Heart left ventricle (tissue), 16 donors: ENCODE measurements around the gene IFNA13. TPM values are rescaled to one million over a fixed set of nuclear protein-coding genes. Genes with fewer than 3 reads are reported as not detected.

Experiments used
- ATAC-seq, 4 donors: fragments of 200-7000 bp; cut with Tn5 transposase; one replicate each; pipeline ENCODE4 v1.9.1; 2020 to 2022; ENCODE audit warnings: moderate library complexity in 4 of 4, mild to moderate bottlenecking in 3 of 4, moderate number of reproducible peaks in 1 of 4
- DNase-seq, 5 donors: peaks; one replicate each; pipeline ENCODE4 v3.0.0-alpha.2; 2020
- H3K27ac ChIP-seq, 12 donors: fragments of 200-600 bp; sonication (generic) in 4 of 12; one replicate each; pipeline versions ENCODE4 v1.5.0 to v1.8.0; 2016 to 2022; ENCODE audit warnings: mild to moderate bottlenecking in 2 of 12
- H3K27me3 ChIP-seq, 9 donors: fragments of 200-600 bp; sonication (generic) in 2 of 9; one replicate each; pipeline versions ENCODE4 v1.5.1 to v1.8.0; 2016 to 2022; ENCODE audit warnings: mild to moderate bottlenecking in 3 of 9
- H3K36me3 ChIP-seq, 9 donors: fragments of 200-600 bp; sonication (generic) in 2 of 9; one replicate each; pipeline versions ENCODE4 v1.5.0 to v1.8.0; 2018 to 2022; ENCODE audit warnings: mild to moderate bottlenecking in 2 of 9
- H3K4me1 ChIP-seq, 12 donors: fragments of 200-600 bp; sonication (generic) in 4 of 12; one replicate each; pipeline versions ENCODE4 v1.5.0 to v1.8.0; 2016 to 2022; ENCODE audit warnings: mild to moderate bottlenecking in 3 of 12
- H3K4me3 ChIP-seq, 12 donors: fragments of 200-600 bp; sonication (generic) in 4 of 12; one replicate each; pipeline versions ENCODE4 v1.5.0 to v1.8.0; 2017 to 2022; ENCODE audit warnings: mild to moderate bottlenecking in 9 of 12, moderate library complexity in 4 of 12
- H3K9me3 ChIP-seq, 12 donors: fragments of 200-600 bp; sonication (generic) in 4 of 12; one replicate each; pipeline versions ENCODE4 v1.5.0 to v1.8.0; 2016 to 2022; ENCODE audit warnings: mild to moderate bottlenecking in 1 of 12
- POLR2A ChIP-seq, 2 donors: fragments of 450-650 bp; IDR thresholded peaks; one replicate each; pipeline ENCODE4 v1.6.1; 2017; ENCODE audit warnings: antibody characterized with exemption in 2 of 2, mild to moderate bottlenecking in 2 of 2, moderate library complexity in 2 of 2
- WGBS, 4 donors: extraction: QIAGEN DNeasy Blood & Tissue Kit in 2 of 4; methylation state at CpG; one replicate each; pipeline versions ENCODE4 v1.1.5 to v1.1.7; 2013 to 2018; 5-methylcytosine and 5-hydroxymethylcytosine counted together
- intact Hi-C, 10 donors: fragments of 100-400 bp; cut with DNase I; formaldehyde crosslinking; loops; one replicate each; pipeline versions ENCODE4 v1.11.1 to v1.14.2; 2022
- polyA plus RNA-seq, 2 donors: library from polyadenylated mRNA; stranded (reverse); fragments of 200-250 nt; gene quantifications; one replicate each; pipeline ENCODE4 v1.2.3, GENCODE V29; 2013
- total RNA-seq, 9 donors: library from RNA; depleted of rRNA in 2 of 9; stranded (reverse); fragments of >200 nt in 2 of 9; fragmentation: NEBNext Ultra II Directional in 3 of 9; extraction: Animal tissue kit (Norgen Biotek cat#: 25700) in 3 of 9; gene quantifications; one replicate each; pipeline versions ENCODE4 v1.1.0 to v1.2.4, GENCODE V29; 2016 to 2023
- TF ChIP-seq, protein P1 (sequence below), 12 donors: fragments of 200-600 bp; sonication (generic) in 4 of 12; IDR thresholded peaks; one replicate each; pipeline versions ENCODE4 v1.5.0 to v1.8.0; 2018 to 2022; ENCODE audit warnings: antibody characterized with exemption in 12 of 12, mild to moderate bottlenecking in 5 of 12
- donor health status: ischemic (EF 13 %, LVEDD 7.1; RV severe dilation, severe dysfunction).
- donor health status: healthy with polysubstance abuse.
- donor health status: DM: no; HTN: yes; CAD: no.
- donor health status: DM: no; HTN: no; CAD: no.
- donor health status: ischemic (EF 25% LVEDD 6.9; RV normal size, moderate dysfunction).
- donor health status: ischemic (EF 25% LVEDD 5.7; RV mildly dilated, moderate dysfunction).
- donor health status: healthy.
- donor health status: DM: yes; HTN: yes; CAD: no.
- donor health status: ischemic (EF 35%, LVEDD 5.7; RV mildly dilated, moderate dysfunction).
- donor health status: nonischemic (EF 11% LVEDD 7.7; RV severe dilation, severe dysfunction).
- donor health status: DM: yes; HTN: yes; CAD: no.
- donor health status: PGD.
- donor health status: ischemic (EF 29% LVEDD 5.4; RV normal size, mild dysfunction).
- donor health status: nonischemic (EF 23%, LVEDD 6.1; RV moderate dilation, normal function).

Gene IFNA13
- total and polyA plus RNA-seq, 11 donors: not detected

GRCh38 chr9:21357479-21358460, 10.1 kb downstream of the IFNA13 start:
- Histone ChIP-seq H3K36me3 (no peaks in the 10 kb centered on the region), H3K27me3 (peaks cover 0 to 10% (median 0%) of the 10 kb centered on the region in 9 donors), H3K9me3 (no peaks in the 10 kb centered on the region), H3K4me3 (peak overlapping the region in 1 of 12 donors; percentile 3), H3K4me1 (peaks cover 0 to 10% (median 0%) of the 10 kb centered on the region in 12 donors), H3K27ac (peak overlapping the region in 1 of 12 donors; percentile 33)
- WGBS, 4 donors: 72 to 81% (median 79%) methylated on average over 7 of the region's 7 CpGs
- intact Hi-C loops: no loop called here
- TF ChIP-seq, protein P1, sequence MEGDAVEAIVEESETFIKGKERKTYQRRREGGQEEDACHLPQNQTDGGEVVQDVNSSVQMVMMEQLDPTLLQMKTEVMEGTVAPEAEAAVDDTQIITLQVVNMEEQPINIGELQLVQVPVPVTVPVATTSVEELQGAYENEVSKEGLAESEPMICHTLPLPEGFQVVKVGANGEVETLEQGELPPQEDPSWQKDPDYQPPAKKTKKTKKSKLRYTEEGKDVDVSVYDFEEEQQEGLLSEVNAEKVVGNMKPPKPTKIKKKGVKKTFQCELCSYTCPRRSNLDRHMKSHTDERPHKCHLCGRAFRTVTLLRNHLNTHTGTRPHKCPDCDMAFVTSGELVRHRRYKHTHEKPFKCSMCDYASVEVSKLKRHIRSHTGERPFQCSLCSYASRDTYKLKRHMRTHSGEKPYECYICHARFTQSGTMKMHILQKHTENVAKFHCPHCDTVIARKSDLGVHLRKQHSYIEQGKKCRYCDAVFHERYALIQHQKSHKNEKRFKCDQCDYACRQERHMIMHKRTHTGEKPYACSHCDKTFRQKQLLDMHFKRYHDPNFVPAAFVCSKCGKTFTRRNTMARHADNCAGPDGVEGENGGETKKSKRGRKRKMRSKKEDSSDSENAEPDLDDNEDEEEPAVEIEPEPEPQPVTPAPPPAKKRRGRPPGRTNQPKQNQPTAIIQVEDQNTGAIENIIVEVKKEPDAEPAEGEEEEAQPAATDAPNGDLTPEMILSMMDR (IDR thresholded peaks at IDR 0.05): no peak
- no peak for DNase-seq
- ATAC-seq: no peak

DNA sequence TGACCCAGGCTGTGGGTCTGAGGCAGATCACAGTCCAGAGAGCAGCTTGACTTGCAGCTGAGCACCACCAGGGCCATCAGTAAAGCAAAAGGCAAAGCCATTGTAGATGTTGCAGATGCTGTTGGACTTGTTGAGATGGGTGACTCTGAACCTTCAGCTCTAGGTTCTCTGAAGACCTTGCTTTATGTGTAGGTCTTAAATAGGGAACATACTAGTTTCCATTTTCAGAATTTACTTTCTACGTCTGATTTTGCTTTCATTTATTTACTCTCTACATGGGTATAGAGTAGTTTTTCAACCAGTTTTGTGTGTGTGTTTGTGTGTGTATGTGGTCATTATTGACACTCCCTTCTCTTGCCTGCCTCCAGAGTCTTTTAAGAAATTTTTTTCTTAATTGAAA, 17.1 kb downstream of the IFNA13 start, which contains the start of gene IFNA6:
Gene IFNA6, minus strand, starts transcription at position 101 of the 400 bp plus-strand sequence. Its CDS starts 0 bp downstream, at position 101.
- H3K4me1 ChIP-seq: no peaks in the 10 kb centered on the region
- peaks cover 0 to under 1% (median 0%) of the 10 kb centered on the region in 12 donors for H3K9me3 ChIP-seq
- H3K36me3 ChIP-seq: no peaks in the 10 kb centered on the region
- ATAC-seq (no peak), DNase-seq (no peak)
- WGBS, 4 donors: 79 to 89% (median 85%) methylated on average over 1 of the region's 1 CpG
- no peak within 1 kb of the TSS for H3K4me3 ChIP-seq
- intact Hi-C loops: no loop called here
- H3K27ac ChIP-seq: no peak within 1 kb of the TSS
- H3K27me3 ChIP-seq: peaks cover 0 to 23% (median 0%) of the 10 kb centered on the region in 9 donors
- TF ChIP-seq POLR2A (IDR thresholded peaks at IDR 0.05): no peak
- TF ChIP-seq, protein P1 (IDR thresholded peaks at IDR 0.05): no peak

GRCh38 chr9:21348430-21348970, 19.4 kb downstream of the IFNA13 start:
- TF ChIP-seq POLR2A (IDR thresholded peaks at IDR 0.05): no peak
- TF ChIP-seq, protein P1 (IDR thresholded peaks at IDR 0.05): no peak
- no peaks in the 10 kb centered on the region for H3K36me3 ChIP-seq
- H3K27me3 ChIP-seq: peaks cover 0 to 25% (median 0%) of the 10 kb centered on the region in 9 donors
- H3K9me3 ChIP-seq: peaks cover 0 to 7% (median 0%) of the 10 kb centered on the region in 12 donors
- H3K4me1 ChIP-seq: no peaks in the 10 kb centered on the region
- intact Hi-C loops: no loop called here
- WGBS, 4 donors: 68 to 73% (median 70%) methylated on average over 3 of the region's 3 CpGs
- ATAC-seq (no peak), DNase-seq (no peak)
- H3K27ac ChIP-seq: no peak overlapping the region
- H3K4me3 ChIP-seq: no peak overlapping the region

- H3K4me1 ChIP-seq: peaks cover 0 to 4% (median 0%) of the 10 kb centered on the region in 12 donors
- intact Hi-C loops: no loop called here
- no peak overlapping the region for H3K27ac ChIP-seq
- peaks cover 0 to 9% (median 0%) of the 10 kb centered on the region in 9 donors for H3K27me3 ChIP-seq
- TF ChIP-seq POLR2A (IDR thresholded peaks at IDR 0.05): no peak
- no peak overlapping the region for H3K4me3 ChIP-seq
- ATAC-seq (no peak), DNase-seq (no peak)
- H3K36me3 ChIP-seq: no peaks in the 10 kb centered on the region
- 83 to 92% (median 89%) methylated on average over 4 of the region's 4 CpGs for WGBS, 4 donors
- H3K9me3 ChIP-seq: peaks cover 0 to 7% (median 0%) of the 10 kb centered on the region in 12 donors
Measured at GRCh38 chr9:21340735-21341134, 27.1 kb downstream of the IFNA13 start.
